ENCODE data around the gene SLC10A4. TPM values are rescaled to one million over a fixed set of nuclear protein-coding genes. Genes with fewer than 3 reads are reported as not detected.

SLC10A4 gene
- total RNA-seq, 2 experiments from 2014 or later: not detected

- ATAC-seq (no peak), DNase-seq (no peak)
- no peak for TF ChIP-seq CTCF (IDR thresholded peaks at IDR 0.05)
- no peak overlapping the region for H3K27ac Mint-ChIP-seq
- no peaks in the 10 kb centered on the region for H3K4me1 Mint-ChIP-seq (ENCODE audit: low read depth)
- H3K9me3 Mint-ChIP-seq: peaks cover 2% of the 10 kb centered on the region
- ChIA-PET POLR2A (interaction anchor here (0.6 kb wide), 1 partner anchor 35 kb away, joined by 3 read pairs; no protein-coding TSS in a partner anchor), CTCF (interaction anchor here (1.1 kb wide), 1 partner anchor 16 kb away, joined by 5 read pairs; no protein-coding TSS in a partner anchor)
- H3K4me3 Mint-ChIP-seq: no peak overlapping the region
- intact Hi-C loops (cut with micrococcal nuclease): no loop called here
- no peaks in the 10 kb centered on the region for H3K36me3 Mint-ChIP-seq (ENCODE audit: low read depth)
- H3K27me3 Mint-ChIP-seq: no peaks in the 10 kb centered on the region
Measured at GRCh38 chr4:48461000-48461399, 22.1 kb upstream of the SLC10A4 start.

GRCh38 chr4:48462363-48462762 is 20.8 kb upstream of the SLC10A4 start:
- CTCF ChIA-PET: interaction anchor here (1.1 kb wide), 2 partner anchors 15 to 21 kb away, joined by 4 to 5 read pairs; no protein-coding TSS in a partner anchor
- Mint-ChIP-seq H3K27me3 (no peaks in the 10 kb centered on the region), H3K9me3 (peaks cover 2% of the 10 kb centered on the region), H3K36me3 (ENCODE audit: low read depth) (no peaks in the 10 kb centered on the region), H3K4me3 (no peak overlapping the region), H3K4me1 (ENCODE audit: low read depth) (no peaks in the 10 kb centered on the region), H3K27ac (no peak overlapping the region)
- no peak for TF ChIP-seq CTCF (IDR thresholded peaks at IDR 0.05)
- DNase-seq (no peak), ATAC-seq (no peak)
- POLR2A ChIA-PET: no interaction called here
- intact Hi-C loops (cut with micrococcal nuclease): no loop called here

GRCh38 chr4:48467442-48467841 is 15.7 kb upstream of the SLC10A4 start:
- POLR2A ChIA-PET: no interaction called here
- CTCF ChIA-PET: interaction anchor here (1.3 kb wide), 1 partner anchor 9 kb away, joined by 4 read pairs; no protein-coding TSS in a partner anchor
- ATAC-seq: no peak
- no peak overlapping the region for H3K4me3 Mint-ChIP-seq
- H3K9me3 Mint-ChIP-seq: peaks cover 2% of the 10 kb centered on the region
- no peaks in the 10 kb centered on the region for H3K4me1 Mint-ChIP-seq (ENCODE audit: low read depth)
- H3K27ac Mint-ChIP-seq: no peak overlapping the region
- no peaks in the 10 kb centered on the region for H3K36me3 Mint-ChIP-seq (ENCODE audit: low read depth)
- no peak for DNase-seq
- no peak for TF ChIP-seq CTCF (IDR thresholded peaks at IDR 0.05)
- H3K27me3 Mint-ChIP-seq: peaks cover 5% of the 10 kb centered on the region
- intact Hi-C loops (cut with micrococcal nuclease): no loop called here

- TF ChIP-seq CTCF (IDR thresholded peaks at IDR 0.05): no peak
- no peak overlapping the region for H3K4me3 Mint-ChIP-seq
- peaks cover 2% of the 10 kb centered on the region for H3K9me3 Mint-ChIP-seq
- H3K27me3 Mint-ChIP-seq: peaks cover 5% of the 10 kb centered on the region
- no peak overlapping the region for H3K27ac Mint-ChIP-seq
- no peaks in the 10 kb centered on the region for H3K4me1 Mint-ChIP-seq (ENCODE audit: low read depth)
- intact Hi-C loops (cut with micrococcal nuclease): no loop called here
- ATAC-seq: no peak
- ChIA-PET POLR2A (no interaction called here), CTCF (interaction anchor here (1.3 kb wide), 1 partner anchor 8 kb away, joined by 4 read pairs; no protein-coding TSS in a partner anchor)
- DNase-seq: no peak
- no peaks in the 10 kb centered on the region for H3K36me3 Mint-ChIP-seq (ENCODE audit: low read depth)
Measured at GRCh38 chr4:48467891-48468290, 15.3 kb upstream of the SLC10A4 start.

GRCh38 chr4:48470137-48470536 is 13.0 kb upstream of the SLC10A4 start:
- no peaks in the 10 kb centered on the region for H3K36me3 Mint-ChIP-seq (ENCODE audit: low read depth)
- H3K9me3 Mint-ChIP-seq: no peaks in the 10 kb centered on the region
- POLR2A ChIA-PET: no interaction called here
- CTCF ChIA-PET: interaction anchor here (0.7 kb wide), 1 partner anchor 32 kb away, joined by 3 read pairs; no protein-coding TSS in a partner anchor
- H3K27me3 Mint-ChIP-seq: peaks cover 5% of the 10 kb centered on the region
- no peak overlapping the region for H3K27ac Mint-ChIP-seq
- H3K4me3 Mint-ChIP-seq: no peak overlapping the region
- DNase-seq: no peak
- no peaks in the 10 kb centered on the region for H3K4me1 Mint-ChIP-seq (ENCODE audit: low read depth)
- intact Hi-C loops (cut with micrococcal nuclease): no loop called here
- TF ChIP-seq CTCF (IDR thresholded peaks at IDR 0.05): no peak
- ATAC-seq: no peak

Data from activated CD8-positive, alpha-beta T cell treated with anti-CD3 and anti-CD28 coated beads for 36 hours (primary cell).